Neural cell (in vitro differentiated cells): ENCODE data around the gene RAD51B.

Experiments
- EP300 ChIP-seq: fragments of 450-650 bp; conservative IDR thresholded peaks from 2 replicates; pipeline ENCODE4 v1.6.1; 2014; ENCODE audit warnings: antibody characterized with exemption, mild to moderate bottlenecking, moderate library complexity; ENCODE audit not compliant: poor library complexity, severe bottlenecking
- EZH2 ChIP-seq: fragments of 200-600, 300-800 bp; shearing (Covaris generic), sonication (generic); IDR thresholded peaks from 2 replicates; pipeline ENCODE4 v1.6.1; 2014; ENCODE audit warnings: antibody characterized with exemption, low read length, borderline replicate concordance, mild to moderate bottlenecking; ENCODE audit not compliant: insufficient read depth, poor library complexity, severe bottlenecking
- TAF1 ChIP-seq: IDR thresholded peaks from 2 replicates; pipeline ENCODE4 v1.6.1; 2012; ENCODE audit warnings: low read depth
- TF ChIP-seq, protein P1 (sequence below): fragments of 450-650 bp; IDR thresholded peaks from 2 replicates; pipeline ENCODE4 v1.5.1; 2014; ENCODE audit warnings: antibody characterized with exemption, mild to moderate bottlenecking, moderate library complexity; ENCODE audit not compliant: poor library complexity, severe bottlenecking

DNA sequence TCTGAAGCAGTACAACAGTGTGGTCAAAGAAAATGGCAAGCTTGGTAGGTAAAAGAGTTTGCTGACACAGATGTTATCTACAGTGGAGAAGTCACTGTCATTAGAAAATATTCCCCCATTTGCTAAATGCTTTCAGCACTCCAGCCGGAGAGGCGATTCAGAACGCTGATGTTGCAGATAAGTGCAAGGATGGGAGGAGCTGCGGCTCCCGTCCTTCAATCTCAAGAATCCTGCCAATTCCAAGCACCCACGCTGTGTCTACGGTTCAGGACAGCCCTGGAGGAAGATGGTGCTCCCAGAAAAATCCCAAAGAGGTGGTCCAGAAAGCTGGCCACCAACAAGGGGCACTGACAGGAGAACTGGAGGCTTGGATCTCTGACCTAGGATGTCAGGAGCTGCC, 894.2 kb downstream of the RAD51B start:
- TF ChIP-seq EZH2 (no peak), EP300 (no peak), TAF1 (no peak)
- TF ChIP-seq, protein P1, sequence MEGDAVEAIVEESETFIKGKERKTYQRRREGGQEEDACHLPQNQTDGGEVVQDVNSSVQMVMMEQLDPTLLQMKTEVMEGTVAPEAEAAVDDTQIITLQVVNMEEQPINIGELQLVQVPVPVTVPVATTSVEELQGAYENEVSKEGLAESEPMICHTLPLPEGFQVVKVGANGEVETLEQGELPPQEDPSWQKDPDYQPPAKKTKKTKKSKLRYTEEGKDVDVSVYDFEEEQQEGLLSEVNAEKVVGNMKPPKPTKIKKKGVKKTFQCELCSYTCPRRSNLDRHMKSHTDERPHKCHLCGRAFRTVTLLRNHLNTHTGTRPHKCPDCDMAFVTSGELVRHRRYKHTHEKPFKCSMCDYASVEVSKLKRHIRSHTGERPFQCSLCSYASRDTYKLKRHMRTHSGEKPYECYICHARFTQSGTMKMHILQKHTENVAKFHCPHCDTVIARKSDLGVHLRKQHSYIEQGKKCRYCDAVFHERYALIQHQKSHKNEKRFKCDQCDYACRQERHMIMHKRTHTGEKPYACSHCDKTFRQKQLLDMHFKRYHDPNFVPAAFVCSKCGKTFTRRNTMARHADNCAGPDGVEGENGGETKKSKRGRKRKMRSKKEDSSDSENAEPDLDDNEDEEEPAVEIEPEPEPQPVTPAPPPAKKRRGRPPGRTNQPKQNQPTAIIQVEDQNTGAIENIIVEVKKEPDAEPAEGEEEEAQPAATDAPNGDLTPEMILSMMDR = no peak
